Hepatocyte (in vitro differentiated cells): ENCODE measurements around the gene ALG12. TPM values are rescaled to one million over a fixed set of nuclear protein-coding genes. Genes with fewer than 3 reads are reported as not detected.

Experiments used
- DNase-seq: peaks from one replicate; pipeline ENCODE4 v3.0.0-alpha.2; 2016; ENCODE audit warnings: low spot score
- H2AFZ ChIP-seq: fragments of 200-600 bp; sonication (generic); 2 replicates; pipeline ENCODE4 v1.6.0; 2016; ENCODE audit warnings: antibody characterized with exemption, mild to moderate bottlenecking
- H3K27ac ChIP-seq: fragments of 200-600 bp; sonication (generic); 2 replicates; pipeline ENCODE4 v1.5.1; 2016; ENCODE audit warnings: mild to moderate bottlenecking
- H3K27me3 ChIP-seq: fragments of 200-600 bp; sonication (generic); 2 replicates; pipeline ENCODE4 v1.6.1; 2016
- H3K36me3 ChIP-seq: fragments of 200-600 bp; sonication (generic); replicated peaks from 2 replicates; pipeline ENCODE4 v1.5.1; 2016; ENCODE audit warnings: low read depth; ENCODE audit not compliant: insufficient read depth
- H3K4me1 ChIP-seq: fragments of 200-600 bp; sonication (generic); 2 replicates; pipeline ENCODE4 v1.5.1; 2016; ENCODE audit warnings: mild to moderate bottlenecking, moderate library complexity; ENCODE audit not compliant: insufficient read depth
- H3K4me2 ChIP-seq: fragments of 200-600 bp; sonication (generic); 2 replicates; pipeline ENCODE4 v1.6.0; 2016
- H3K4me3 ChIP-seq: fragments of 200-600 bp; sonication (generic); 2 replicates; pipeline ENCODE4 v1.5.1; 2016; ENCODE audit warnings: mild to moderate bottlenecking
- H3K79me2 ChIP-seq: fragments of 200-600 bp; sonication (generic); 2 replicates; pipeline ENCODE4 v1.6.0; 2017; ENCODE audit warnings: mild to moderate bottlenecking
- H3K9me2 ChIP-seq: fragments of 200-600 bp; sonication (generic); replicated peaks from 2 replicates; pipeline ENCODE4 v1.6.0; 2017; ENCODE audit warnings: mild to moderate bottlenecking; ENCODE audit not compliant: insufficient read depth
- H3K9me3 ChIP-seq: fragments of 200-600 bp; sonication (generic); 2 replicates; pipeline ENCODE4 v1.5.1; 2016; ENCODE audit warnings: low read depth, mild to moderate bottlenecking
- H4K20me1 ChIP-seq: fragments of 200-600 bp; sonication (generic); 2 replicates; pipeline ENCODE4 v1.6.0; 2016; ENCODE audit warnings: mild to moderate bottlenecking; ENCODE audit not compliant: insufficient read depth, poor library complexity, severe bottlenecking
- CTCF ChIP-seq: fragments of 200-600 bp; sonication (generic); IDR thresholded peaks from 2 replicates; pipeline ENCODE4 v1.5.1; 2016; ENCODE audit warnings: antibody characterized with exemption, mild to moderate bottlenecking; ENCODE audit not compliant: poor library complexity
- EZH2 ChIP-seq: fragments of 200-600 bp; sonication (generic); IDR thresholded peaks from 2 replicates; pipeline ENCODE4 v1.6.1; 2016; ENCODE audit warnings: antibody characterized with exemption, mild to moderate bottlenecking, borderline replicate concordance
- EZH2phosphoT487 ChIP-seq: fragments of 200-600 bp; sonication (generic); IDR thresholded peaks from one replicate; pipeline ENCODE4 v1.6.1; 2018; ENCODE audit warnings: antibody characterized with exemption, mild to moderate bottlenecking, low read depth, moderate library complexity; ENCODE audit not compliant: unreplicated experiment, severe bottlenecking
- WGBS: methylation state at CpG from one replicate; pipeline ENCODE4 v1.1.6; 2016; ENCODE audit warnings: low lambda C conversion rate; ENCODE audit errors: missing lambda C conversion rate; 5-methylcytosine and 5-hydroxymethylcytosine counted together
- polyA plus RNA-seq: library from polyadenylated mRNA; unstranded; fragments of >200 nt; fragmentation: Nextera tagmentation; extraction: Ambion mirVana; gene quantifications from 2 replicates; pipeline ENCODE4 v1.2.1, GENCODE V29; 2016
- total RNA-seq: library from RNA; depleted of rRNA; stranded (reverse); fragments of >200 nt; gene quantifications from 2 replicates; pipeline ENCODE4 v1.2.3, GENCODE V29; 2014

ALG12 gene
- total and polyA plus RNA-seq, 2 experiments from 2014 or later: 30.8 to 69.6 TPM

GRCh38 chr22:49862496-49862776 is 55.8 kb downstream of the ALG12 start:
- WGBS: 89% methylated on average over 3 of the region's 5 CpGs
- no peak overlapping the region for H2AFZ ChIP-seq
- no peaks in the 10 kb centered on the region for H3K4me1 ChIP-seq
- H4K20me1 ChIP-seq: peaks cover 38% of the 10 kb centered on the region
- no peak for DNase-seq
- TF ChIP-seq CTCF (no peak), EZH2 (no peak), EZH2phosphoT487 (no peak)
- H3K79me2 ChIP-seq: peaks cover 99% of the 10 kb centered on the region
- peaks cover 4% of the 10 kb centered on the region for H3K9me3 ChIP-seq
- H3K4me3 ChIP-seq: no peak overlapping the region
- no peak overlapping the region for H3K27ac ChIP-seq
- no peaks in the 10 kb centered on the region for H3K27me3 ChIP-seq
- H3K4me2 ChIP-seq: no peak overlapping the region
- H3K9me2 ChIP-seq: no peaks in the 10 kb centered on the region
- no peaks in the 10 kb centered on the region for H3K36me3 ChIP-seq

GRCh38 chr22:49861642-49862495 is 56.4 kb downstream of the ALG12 start:
- Histone ChIP-seq H3K4me1 (no peaks in the 10 kb centered on the region), H3K79me2 (peaks cover 99% of the 10 kb centered on the region), H3K27ac (no peak overlapping the region), H3K9me3 (peaks cover 4% of the 10 kb centered on the region), H4K20me1 (peaks cover 43% of the 10 kb centered on the region), H3K4me2 (no peak overlapping the region), H3K4me3 (no peak overlapping the region), H3K36me3 (no peaks in the 10 kb centered on the region), H2AFZ (no peak overlapping the region), H3K9me2 (no peaks in the 10 kb centered on the region), H3K27me3 (no peaks in the 10 kb centered on the region)
- 91% methylated on average over 29 of the region's 29 CpGs for whole genome bisulfite sequencing
- no peak for DNase-seq
- TF ChIP-seq CTCF (no peak), EZH2 (no peak), EZH2phosphoT487 (no peak)

DNA sequence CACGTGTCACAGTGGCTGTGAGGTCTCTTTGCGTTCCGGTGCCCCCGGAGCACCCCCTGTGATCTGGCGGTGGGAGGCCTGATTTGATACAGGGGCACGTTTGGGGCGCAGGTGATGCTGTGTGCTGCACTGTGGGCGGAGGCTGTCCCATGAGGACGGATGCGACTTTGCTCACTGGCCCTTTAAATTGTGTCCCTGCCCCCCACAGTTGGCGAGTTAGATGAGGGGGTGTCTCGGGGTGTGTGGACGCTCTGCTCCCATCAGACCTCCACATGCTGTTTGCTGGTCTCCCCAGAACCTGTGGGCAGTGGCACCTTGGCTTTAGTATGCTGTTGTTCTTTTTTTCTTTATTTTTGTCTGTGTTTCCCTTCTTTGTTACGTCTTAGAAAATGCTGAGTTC is 59.4 kb downstream of the ALG12 start:
- Histone ChIP-seq H3K4me2 (no peak overlapping the region), H4K20me1 (peaks cover 68% of the 10 kb centered on the region), H3K9me2 (no peaks in the 10 kb centered on the region), H3K4me1 (peaks cover 18% of the 10 kb centered on the region), H3K79me2 (peaks cover 95% of the 10 kb centered on the region), H3K27ac (no peak overlapping the region), H3K27me3 (no peaks in the 10 kb centered on the region), H3K9me3 (no peaks in the 10 kb centered on the region), H2AFZ (no peak overlapping the region), H3K36me3 (no peaks in the 10 kb centered on the region), H3K4me3 (no peak overlapping the region)
- TF ChIP-seq EZH2phosphoT487 (no peak), EZH2 (no peak), CTCF (no peak)
- DNase-seq: no peak
- WGBS: 89% methylated on average over 14 of the region's 14 CpGs
